Ascending aorta (tissue), 2 donors: ENCODE measurements around the gene CCDC146. TPM values are rescaled to one million over a fixed set of nuclear protein-coding genes. Genes with fewer than 3 reads are reported as not detected.

ENCODE experiments used
- DNase-seq, 2 donors: peaks; one replicate each; pipeline ENCODE4 v3.0.0-alpha.2; 2019; ENCODE audit warnings: low spot score in 2 of 2
- H3K27ac ChIP-seq, 2 donors: fragments of 200-600 bp; sonication (generic); one replicate each; pipeline ENCODE4 v1.5.1; 2016 to 2017; ENCODE audit warnings: mild to moderate bottlenecking in 1 of 2
- H3K27me3 ChIP-seq: fragments of 200-600 bp; sonication (generic); one replicate; pipeline ENCODE4 v1.5.1; 2017
- H3K36me3 ChIP-seq, 2 donors: fragments of 200-600 bp; sonication (generic); one replicate each; pipeline ENCODE4 v1.5.1; 2016
- H3K4me1 ChIP-seq, 2 donors: fragments of 200-600 bp; sonication (generic); one replicate each; pipeline ENCODE4 v1.5.1; 2016 to 2017; ENCODE audit warnings: mild to moderate bottlenecking in 1 of 2
- H3K4me3 ChIP-seq, 2 donors: fragments of 200-600 bp; sonication (generic); one replicate each; pipeline ENCODE4 v1.5.1; 2016 to 2017; ENCODE audit warnings: mild to moderate bottlenecking in 1 of 2
- H3K9me3 ChIP-seq, 2 donors: fragments of 200-600 bp; sonication (generic); one replicate each; pipeline ENCODE4 v1.5.1; 2016
- intact Hi-C: fragments of 100-400 bp; cut with DNase I; formaldehyde crosslinking; loops from one replicate; pipeline ENCODE4 v1.15.1; 2023
- total RNA-seq: library from RNA; depleted of rRNA; stranded (reverse); fragments of >200 nt; gene quantifications from one replicate; pipeline ENCODE4 v1.1.0, GENCODE V29; 2016
- TF ChIP-seq, protein P1 (sequence below), 3 experiments: fragments of 200-600 bp in 2 of 3; fragments of 450-650 bp in 1 of 3; sonication (generic) in 2 of 3; IDR thresholded peaks; one replicate each; pipeline ENCODE4 v1.5.1; 2016 to 2019; ENCODE audit warnings: antibody characterized with exemption in 3 of 3, mild to moderate bottlenecking in 1 of 3, moderate library complexity in 1 of 3

CCDC146 gene
- total RNA-seq, 1 donor from 2014 or later = 9.2 TPM

DNA sequence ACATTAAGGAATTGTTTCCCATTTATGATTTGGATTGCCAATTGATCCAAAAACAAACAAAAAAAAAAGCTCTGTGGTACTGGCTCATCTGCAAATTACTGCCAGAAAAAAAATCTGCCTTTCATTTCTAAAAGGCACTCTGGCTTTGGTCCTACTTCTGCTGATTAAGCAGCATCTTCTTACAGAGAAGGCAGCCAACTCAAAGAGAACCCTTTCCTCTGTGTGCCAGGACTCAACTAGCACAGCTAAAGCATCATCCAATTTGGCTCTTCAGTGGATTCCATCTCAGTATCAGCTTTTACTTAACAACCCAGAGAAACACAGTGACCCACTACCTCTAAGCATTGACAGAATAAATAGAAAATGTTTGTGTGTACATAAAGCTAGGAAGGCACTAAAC lies 213.2 kb downstream of the CCDC146 start:
- no peak for DNase-seq
- Histone ChIP-seq H3K9me3 (no peaks in the 10 kb centered on the region), H3K27me3 (no peaks in the 10 kb centered on the region), H3K27ac (peak overlapping the region in 1 of 2 donors; percentile 10), H3K4me3 (no peak overlapping the region), H3K4me1 (peaks cover 5 to 19% of the 10 kb centered on the region in 2 donors), H3K36me3 (no peaks in the 10 kb centered on the region)
- intact Hi-C loops = no loop called here
- TF ChIP-seq, protein P1, sequence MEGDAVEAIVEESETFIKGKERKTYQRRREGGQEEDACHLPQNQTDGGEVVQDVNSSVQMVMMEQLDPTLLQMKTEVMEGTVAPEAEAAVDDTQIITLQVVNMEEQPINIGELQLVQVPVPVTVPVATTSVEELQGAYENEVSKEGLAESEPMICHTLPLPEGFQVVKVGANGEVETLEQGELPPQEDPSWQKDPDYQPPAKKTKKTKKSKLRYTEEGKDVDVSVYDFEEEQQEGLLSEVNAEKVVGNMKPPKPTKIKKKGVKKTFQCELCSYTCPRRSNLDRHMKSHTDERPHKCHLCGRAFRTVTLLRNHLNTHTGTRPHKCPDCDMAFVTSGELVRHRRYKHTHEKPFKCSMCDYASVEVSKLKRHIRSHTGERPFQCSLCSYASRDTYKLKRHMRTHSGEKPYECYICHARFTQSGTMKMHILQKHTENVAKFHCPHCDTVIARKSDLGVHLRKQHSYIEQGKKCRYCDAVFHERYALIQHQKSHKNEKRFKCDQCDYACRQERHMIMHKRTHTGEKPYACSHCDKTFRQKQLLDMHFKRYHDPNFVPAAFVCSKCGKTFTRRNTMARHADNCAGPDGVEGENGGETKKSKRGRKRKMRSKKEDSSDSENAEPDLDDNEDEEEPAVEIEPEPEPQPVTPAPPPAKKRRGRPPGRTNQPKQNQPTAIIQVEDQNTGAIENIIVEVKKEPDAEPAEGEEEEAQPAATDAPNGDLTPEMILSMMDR (IDR thresholded peaks at IDR 0.05) = no peak

DNA sequence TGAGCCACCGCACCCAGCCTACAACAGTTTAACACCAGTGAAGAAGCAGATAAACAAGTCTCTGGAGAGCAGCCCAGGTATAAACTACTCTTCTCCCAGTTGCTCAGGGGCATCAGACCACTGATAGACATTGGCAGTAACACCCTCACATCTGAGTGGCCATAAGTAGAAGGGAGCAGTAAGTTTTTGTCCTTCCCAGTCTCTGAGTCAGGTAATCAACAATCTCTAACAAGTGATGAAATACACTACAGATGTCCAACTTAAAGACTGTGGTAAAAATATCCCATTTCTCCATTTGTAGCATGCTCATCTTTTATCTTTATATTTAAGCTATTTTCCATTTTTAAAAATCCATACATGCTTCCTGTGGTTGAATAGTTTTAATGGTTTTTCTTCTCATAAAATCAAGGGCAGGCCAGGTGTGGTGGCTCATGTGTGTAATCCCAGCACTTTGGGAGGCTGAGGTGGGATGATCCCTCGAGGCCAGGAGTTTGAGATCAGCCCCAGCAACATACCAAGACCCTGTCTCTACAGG lies 215.1 kb downstream of the CCDC146 start:
- Histone ChIP-seq H3K4me3 (no peak overlapping the region), H3K9me3 (no peaks in the 10 kb centered on the region), H3K27me3 (no peaks in the 10 kb centered on the region), H3K36me3 (no peaks in the 10 kb centered on the region), H3K27ac (no peak overlapping the region), H3K4me1 (peaks cover 0 to 8% of the 10 kb centered on the region in 2 donors)
- no peak for DNase-seq
- intact Hi-C loops = no loop called here
- TF ChIP-seq, protein P1 (IDR thresholded peaks at IDR 0.05) = no peak

DNA sequence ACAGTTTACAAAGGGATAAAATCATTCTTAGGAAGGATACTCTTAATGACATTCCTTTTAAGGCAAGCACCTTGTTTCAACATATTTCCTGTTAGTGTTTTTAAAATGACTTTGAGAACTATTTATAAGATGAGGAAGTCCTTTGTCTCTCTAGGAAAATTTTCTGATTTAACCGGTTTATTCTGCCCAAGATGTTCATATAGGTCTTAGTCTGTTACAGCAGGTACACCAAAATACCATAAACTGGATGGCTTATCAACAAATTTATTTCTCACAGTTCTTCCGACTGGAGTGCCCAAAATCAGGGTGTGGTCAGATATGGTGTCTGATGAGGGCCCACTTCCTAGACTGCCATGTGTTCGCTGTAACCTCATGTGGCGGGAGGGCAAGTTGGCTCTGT lies 215.8 kb downstream of the CCDC146 start:
- intact Hi-C loops = no loop called here
- Histone ChIP-seq H3K9me3 (no peaks in the 10 kb centered on the region), H3K27ac (no peak overlapping the region), H3K4me1 (peaks cover 0 to 8% of the 10 kb centered on the region in 2 donors), H3K27me3 (no peaks in the 10 kb centered on the region), H3K36me3 (no peaks in the 10 kb centered on the region), H3K4me3 (no peak overlapping the region)
- TF ChIP-seq, protein P1 (IDR thresholded peaks at IDR 0.05) = no peak
- no peak for DNase-seq

DNA sequence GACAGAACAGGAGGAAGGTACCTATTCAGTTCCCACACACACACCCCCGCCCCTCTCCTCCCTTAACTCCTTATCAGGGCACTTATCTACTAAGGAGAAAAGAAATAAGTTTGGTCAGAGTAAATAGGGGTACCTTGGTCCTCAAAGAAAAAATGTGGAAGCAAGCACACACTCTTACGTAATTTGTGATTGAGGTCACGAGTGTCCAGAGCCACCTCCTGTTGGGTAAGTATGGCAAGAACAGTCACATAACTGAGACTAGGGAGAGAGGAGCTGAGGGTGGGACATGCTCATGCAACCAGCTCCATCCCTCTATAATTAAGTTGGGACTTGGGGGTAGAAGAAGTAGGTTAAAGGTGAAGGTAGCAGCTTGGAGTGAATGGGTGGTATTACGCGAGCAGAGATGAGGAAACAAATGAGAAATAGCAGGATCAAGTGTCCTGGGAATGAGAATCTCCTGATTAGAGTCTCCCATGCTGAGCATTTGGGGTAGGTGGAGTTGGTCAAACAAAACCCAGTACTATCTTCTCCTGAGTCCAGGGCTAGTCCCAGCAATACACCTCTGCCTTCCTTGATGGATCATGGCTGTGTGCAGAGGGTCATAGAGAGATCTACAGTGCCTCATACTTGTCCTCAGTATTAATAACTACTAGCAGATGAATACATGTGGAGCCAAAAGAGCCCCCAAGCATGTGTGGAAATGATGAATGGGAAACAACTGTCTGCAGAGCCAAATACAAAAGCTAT lies 216.6 kb downstream of the CCDC146 start:
- Histone ChIP-seq H3K27ac (no peak overlapping the region), H3K27me3 (no peaks in the 10 kb centered on the region), H3K4me3 (no peak overlapping the region), H3K9me3 (no peaks in the 10 kb centered on the region), H3K4me1 (peaks cover 0 to 8% of the 10 kb centered on the region in 2 donors), H3K36me3 (no peaks in the 10 kb centered on the region)
- DNase-seq = no peak
- intact Hi-C loops = no loop called here
- TF ChIP-seq, protein P1 (IDR thresholded peaks at IDR 0.05) = no peak

DNA sequence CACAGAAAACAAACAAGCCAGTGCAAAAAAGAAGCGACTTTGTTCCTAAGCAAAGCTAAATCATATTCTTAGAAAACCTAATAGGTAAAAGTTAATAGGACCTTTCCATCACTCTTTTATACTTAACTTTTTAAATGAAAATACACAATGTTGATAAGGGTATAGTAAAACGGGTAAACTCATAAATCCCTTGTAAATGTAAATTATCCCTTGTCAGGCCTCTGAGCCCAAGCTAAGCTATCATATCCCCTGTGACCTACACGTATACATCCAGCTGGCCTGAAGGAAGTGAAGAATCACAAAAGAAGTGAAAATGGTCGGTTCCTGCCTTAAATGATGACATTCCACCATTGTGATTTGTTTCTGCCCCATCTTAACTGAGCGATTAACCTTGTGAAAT lies 217.3 kb downstream of the CCDC146 start:
- DNase-seq = no peak
- peaks cover 0 to 8% of the 10 kb centered on the region in 2 donors for H3K4me1 ChIP-seq
- no peak overlapping the region for H3K27ac ChIP-seq
- H3K4me3 ChIP-seq = no peak overlapping the region
- no peaks in the 10 kb centered on the region for H3K27me3 ChIP-seq
- no peaks in the 10 kb centered on the region for H3K9me3 ChIP-seq
- intact Hi-C loops = no loop called here
- H3K36me3 ChIP-seq = no peaks in the 10 kb centered on the region
- TF ChIP-seq, protein P1 (IDR thresholded peaks at IDR 0.05) = no peak

Other genes with a start within 250 kb of the CCDC146 start
- gene SPDYE17, start 90.3 kb upstream of the CCDC146 start, total RNA-seq = not detected
- gene SPDYE18, start 60.1 kb upstream of the CCDC146 start, total RNA-seq = not detected
- gene FGL2, start 77.2 kb downstream of the CCDC146 start, total RNA-seq = 77.9 TPM